ENCODE results near the gene CLNS1A.
"Not testable (repeated sequence)": the region's sequence is repeated elsewhere in the genome, so short reads cannot be mapped to it uniquely, and the experiment has no call there.

DNA sequence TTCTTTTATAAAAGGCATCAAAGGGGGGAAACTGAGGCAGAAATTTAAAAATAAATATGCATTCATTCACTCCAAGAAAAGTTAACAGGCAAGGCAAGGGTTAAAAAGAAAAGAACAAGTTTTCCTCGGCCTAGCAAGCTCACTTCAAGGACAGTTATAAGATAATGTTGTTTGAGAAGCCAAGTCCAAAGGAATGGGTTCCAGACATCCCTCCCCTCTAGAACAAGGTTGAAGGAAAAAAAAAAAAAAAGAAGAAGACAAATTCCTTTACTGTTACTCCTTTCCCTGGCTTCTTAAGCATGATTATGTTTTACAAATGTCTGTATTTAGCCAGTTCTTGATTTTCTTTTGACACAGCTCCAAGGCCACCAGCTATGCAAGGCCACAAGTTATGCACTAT is 62.2 kb downstream of the CLNS1A start:
- TF ChIP-seq, protein P1, sequence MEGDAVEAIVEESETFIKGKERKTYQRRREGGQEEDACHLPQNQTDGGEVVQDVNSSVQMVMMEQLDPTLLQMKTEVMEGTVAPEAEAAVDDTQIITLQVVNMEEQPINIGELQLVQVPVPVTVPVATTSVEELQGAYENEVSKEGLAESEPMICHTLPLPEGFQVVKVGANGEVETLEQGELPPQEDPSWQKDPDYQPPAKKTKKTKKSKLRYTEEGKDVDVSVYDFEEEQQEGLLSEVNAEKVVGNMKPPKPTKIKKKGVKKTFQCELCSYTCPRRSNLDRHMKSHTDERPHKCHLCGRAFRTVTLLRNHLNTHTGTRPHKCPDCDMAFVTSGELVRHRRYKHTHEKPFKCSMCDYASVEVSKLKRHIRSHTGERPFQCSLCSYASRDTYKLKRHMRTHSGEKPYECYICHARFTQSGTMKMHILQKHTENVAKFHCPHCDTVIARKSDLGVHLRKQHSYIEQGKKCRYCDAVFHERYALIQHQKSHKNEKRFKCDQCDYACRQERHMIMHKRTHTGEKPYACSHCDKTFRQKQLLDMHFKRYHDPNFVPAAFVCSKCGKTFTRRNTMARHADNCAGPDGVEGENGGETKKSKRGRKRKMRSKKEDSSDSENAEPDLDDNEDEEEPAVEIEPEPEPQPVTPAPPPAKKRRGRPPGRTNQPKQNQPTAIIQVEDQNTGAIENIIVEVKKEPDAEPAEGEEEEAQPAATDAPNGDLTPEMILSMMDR (IDR thresholded peaks at IDR 0.05), result not testable (repeated sequence)
- TF ChIP-seq EP300 (IDR thresholded peaks at IDR 0.05), result not testable (repeated sequence)
